GM23248 (cell line): ENCODE data around the gene GSN. TPM values are rescaled to one million over a fixed set of nuclear protein-coding genes. Genes with fewer than 3 reads are reported as not detected.
A peak's percentile ranks its signal among the peaks of the same experiment; 100 is the strongest.

Source experiments
- DNase-seq: peaks from one replicate; pipeline ENCODE4 v3.0.0-alpha.2; 2015
- H2AFZ ChIP-seq: fragments of 200-600 bp; sonication (generic); 2 replicates; pipeline ENCODE4 v1.6.1; 2016; ENCODE audit warnings: antibody characterized with exemption
- H3F3A ChIP-seq: fragments of 200-600 bp; sonication (generic); 2 replicates; pipeline ENCODE4 v1.6.1; 2016; ENCODE audit warnings: mild to moderate bottlenecking, antibody characterized with exemption, mixed run types; ENCODE audit not compliant: insufficient read depth
- H3K27ac ChIP-seq: fragments of 200-600 bp; sonication (generic); 2 replicates; pipeline ENCODE4 v1.5.1; 2016; ENCODE audit warnings: mild to moderate bottlenecking
- H3K27me3 ChIP-seq: fragments of 200-600 bp; sonication (generic); replicated peaks from 2 replicates; pipeline ENCODE4 v1.6.1; 2016; ENCODE audit warnings: mild to moderate bottlenecking; ENCODE audit not compliant: insufficient read depth
- H3K36me3 ChIP-seq: fragments of 200-600 bp; sonication (generic); 2 replicates; pipeline ENCODE4 v1.6.1; 2016; ENCODE audit warnings: low read depth, mild to moderate bottlenecking
- H3K4me1 ChIP-seq: fragments of 200-600 bp; sonication (generic); 2 replicates; pipeline ENCODE4 v1.6.1; 2016; ENCODE audit warnings: mild to moderate bottlenecking; ENCODE audit not compliant: insufficient read depth
- H3K4me2 ChIP-seq: fragments of 200-600 bp; sonication (generic); one replicate; pipeline ENCODE4 v1.6.1; 2016; ENCODE audit warnings: mild to moderate bottlenecking; ENCODE audit not compliant: unreplicated experiment
- H3K4me3 ChIP-seq: fragments of 200-600 bp; sonication (generic); 2 replicates; pipeline ENCODE4 v1.5.1; 2016; ENCODE audit warnings: mild to moderate bottlenecking
- H3K79me2 ChIP-seq: fragments of 200-600 bp; sonication (generic); 2 replicates; pipeline ENCODE4 v1.6.1; 2016; ENCODE audit warnings: mild to moderate bottlenecking; ENCODE audit not compliant: insufficient read depth
- H3K9ac ChIP-seq: fragments of 200-600 bp; sonication (generic); 2 replicates; pipeline ENCODE4 v1.6.1; 2016; ENCODE audit warnings: mild to moderate bottlenecking
- H3K9me2 ChIP-seq: fragments of 200-600 bp; sonication (generic); 2 replicates; pipeline ENCODE4 v1.6.1; 2016; ENCODE audit warnings: mixed run types, mild to moderate bottlenecking, moderate library complexity; ENCODE audit not compliant: insufficient read depth
- H3K9me3 ChIP-seq: fragments of 200-600 bp; sonication (generic); one replicate; pipeline ENCODE4 v1.6.1; 2017; ENCODE audit warnings: low read depth
- H4K20me1 ChIP-seq: fragments of 200-600 bp; sonication (generic); 2 replicates; pipeline ENCODE4 v1.6.0; 2016; ENCODE audit not compliant: insufficient read depth
- EZH2 ChIP-seq: fragments of 200-600 bp; sonication (generic); IDR thresholded peaks from 2 replicates; pipeline ENCODE4 v1.6.1; 2018; ENCODE audit warnings: antibody characterized with exemption, mild to moderate bottlenecking; ENCODE audit not compliant: insufficient read depth, poor library complexity, severe bottlenecking
- EZH2phosphoT487 ChIP-seq: fragments of 200-600 bp; sonication (generic); IDR thresholded peaks from 2 replicates; pipeline ENCODE4 v1.6.1; 2018; ENCODE audit warnings: antibody characterized with exemption, moderate library complexity, mild to moderate bottlenecking, low read depth; ENCODE audit not compliant: insufficient read depth
- WGBS, 2 experiments: methylation state at CpG; one replicate each; pipeline ENCODE4 v1.1.6; 2015 to 2017; ENCODE audit warnings: low lambda C conversion rate in 2 of 2, low coverage in 1 of 2; ENCODE audit errors: missing lambda C conversion rate in 2 of 2; 5-methylcytosine and 5-hydroxymethylcytosine counted together
- in situ Hi-C: fragments of 300-500 bp; cut with MboI; formaldehyde crosslinking; loops from 2 replicates; pipeline ENCODE4 v1.15.0; 2020
- polyA plus RNA-seq: library from polyadenylated mRNA; unstranded; fragments of >200 nt; fragmentation: Nextera tagmentation; extraction: Ambion mirVana; gene quantifications from 2 replicates; pipeline ENCODE4 v1.2.1, GENCODE V29; 2016
- total RNA-seq: library from RNA; depleted of rRNA; stranded (reverse); fragments of >200 nt; shearing (Covaris generic); gene quantifications from 2 replicates; pipeline ENCODE4 v1.2.3, GENCODE V29; 2014

GSN gene
- total and polyA plus RNA-seq, 2 experiments from 2014 or later, result 258 to 387 TPM

- in situ Hi-C loops, result loop anchor here (25.0 kb wide), 1 partner anchor 111 kb away; the partner anchor contains the start of gene RAB14
- peaks cover 41% of the 10 kb centered on the region for H3K36me3 ChIP-seq
Observed at GRCh38 chr9:121322737-121323448, 54.9 kb downstream of the GSN start.

GRCh38 chr9:121323449-121324151 lies 55.6 kb downstream of the GSN start:
- H3K27ac ChIP-seq, result no peak overlapping the region
- peaks cover 33% of the 10 kb centered on the region for H3K4me1 ChIP-seq
- 87 to 89% methylated on average over 10 of the region's 10 CpGs for WGBS, 2 experiments
- no peak overlapping the region for H3K4me3 ChIP-seq
- H3K27me3 ChIP-seq, result no peaks in the 10 kb centered on the region
- H3K9ac ChIP-seq, result no peak overlapping the region
- peaks cover 37% of the 10 kb centered on the region for H3K36me3 ChIP-seq
- TF ChIP-seq EZH2 (no peak), EZH2phosphoT487 (no peak)
- H4K20me1 ChIP-seq, result no peaks in the 10 kb centered on the region
- H2AFZ ChIP-seq, result no peak overlapping the region
- no peaks in the 10 kb centered on the region for H3K9me3 ChIP-seq
- no peak for DNase-seq
- no peaks in the 10 kb centered on the region for H3K79me2 ChIP-seq
- H3F3A ChIP-seq, result peaks cover 37% of the 10 kb centered on the region
- in situ Hi-C loops, result loop anchor here (25.0 kb wide), 1 partner anchor 111 kb away; the partner anchor contains the start of gene RAB14
- H3K9me2 ChIP-seq, result no peaks in the 10 kb centered on the region
- no peak overlapping the region for H3K4me2 ChIP-seq

More at GRCh38 chr9:121322737-121323448, 54.9 kb downstream of the GSN start:
- no peaks in the 10 kb centered on the region for H3K27me3 ChIP-seq
- TF ChIP-seq EZH2, result no peak
- no peak for TF ChIP-seq EZH2phosphoT487
- H3K4me2 ChIP-seq, result peak overlapping the region; percentile 32
- H3K79me2 ChIP-seq, result no peaks in the 10 kb centered on the region
- H3K9me3 ChIP-seq, result no peaks in the 10 kb centered on the region
- no peaks in the 10 kb centered on the region for H3K9me2 ChIP-seq
- 88 to 91% methylated on average over 10 of the region's 10 CpGs for WGBS, 2 experiments
- peak overlapping the region; percentile 55 for H3K9ac ChIP-seq
- no peak for DNase-seq
- H2AFZ ChIP-seq, result no peak overlapping the region
- H3K27ac ChIP-seq, result peak overlapping the region; percentile 92
- H3K4me1 ChIP-seq, result peaks cover 33% of the 10 kb centered on the region
- H3F3A ChIP-seq, result peaks cover 38% of the 10 kb centered on the region
- H4K20me1 ChIP-seq, result no peaks in the 10 kb centered on the region
- no peak overlapping the region for H3K4me3 ChIP-seq

GRCh38 chr9:121324316-121324715 lies 56.4 kb downstream of the GSN start:
- no peak overlapping the region for H2AFZ ChIP-seq
- H3K4me3 ChIP-seq, result no peak overlapping the region
- H3K4me2 ChIP-seq, result no peak overlapping the region
- in situ Hi-C loops, result loop anchor here (25.0 kb wide), 1 partner anchor 112 kb away; the partner anchor contains the start of gene RAB14
- H3K9me2 ChIP-seq, result no peaks in the 10 kb centered on the region
- H3K27me3 ChIP-seq, result no peaks in the 10 kb centered on the region
- peaks cover 33% of the 10 kb centered on the region for H3K4me1 ChIP-seq
- no peaks in the 10 kb centered on the region for H3K79me2 ChIP-seq
- WGBS, 2 experiments, result 83 to 91% methylated on average over 5 of the region's 5 CpGs
- no peak for TF ChIP-seq EZH2phosphoT487
- TF ChIP-seq EZH2, result no peak
- DNase-seq, result peak; percentile 15
- H3K36me3 ChIP-seq, result peaks cover 38% of the 10 kb centered on the region
- peaks cover 32% of the 10 kb centered on the region for H3F3A ChIP-seq
- H3K9me3 ChIP-seq, result no peaks in the 10 kb centered on the region
- H4K20me1 ChIP-seq, result no peaks in the 10 kb centered on the region
- H3K9ac ChIP-seq, result no peak overlapping the region
- H3K27ac ChIP-seq, result no peak overlapping the region

GRCh38 chr9:121324755-121325154 lies 56.8 kb downstream of the GSN start:
- Histone ChIP-seq H3K4me2 (no peak overlapping the region), H3K9me3 (no peaks in the 10 kb centered on the region), H3K4me1 (peaks cover 33% of the 10 kb centered on the region), H3K4me3 (no peak overlapping the region), H3K9me2 (no peaks in the 10 kb centered on the region), H2AFZ (no peak overlapping the region), H4K20me1 (no peaks in the 10 kb centered on the region), H3F3A (peaks cover 27% of the 10 kb centered on the region), H3K79me2 (no peaks in the 10 kb centered on the region), H3K27me3 (no peaks in the 10 kb centered on the region), H3K9ac (no peak overlapping the region), H3K36me3 (peaks cover 42% of the 10 kb centered on the region), H3K27ac (no peak overlapping the region)
- WGBS, 2 experiments, result 71 to 81% methylated on average over 2 of the region's 2 CpGs
- in situ Hi-C loops, result loop anchor here (25.0 kb wide), 1 partner anchor 112 kb away; the partner anchor contains the start of gene RAB14
- TF ChIP-seq EZH2phosphoT487 (no peak), EZH2 (no peak)
- no peak for DNase-seq
